ENCODE results near the gene SHTN1.

DNA sequence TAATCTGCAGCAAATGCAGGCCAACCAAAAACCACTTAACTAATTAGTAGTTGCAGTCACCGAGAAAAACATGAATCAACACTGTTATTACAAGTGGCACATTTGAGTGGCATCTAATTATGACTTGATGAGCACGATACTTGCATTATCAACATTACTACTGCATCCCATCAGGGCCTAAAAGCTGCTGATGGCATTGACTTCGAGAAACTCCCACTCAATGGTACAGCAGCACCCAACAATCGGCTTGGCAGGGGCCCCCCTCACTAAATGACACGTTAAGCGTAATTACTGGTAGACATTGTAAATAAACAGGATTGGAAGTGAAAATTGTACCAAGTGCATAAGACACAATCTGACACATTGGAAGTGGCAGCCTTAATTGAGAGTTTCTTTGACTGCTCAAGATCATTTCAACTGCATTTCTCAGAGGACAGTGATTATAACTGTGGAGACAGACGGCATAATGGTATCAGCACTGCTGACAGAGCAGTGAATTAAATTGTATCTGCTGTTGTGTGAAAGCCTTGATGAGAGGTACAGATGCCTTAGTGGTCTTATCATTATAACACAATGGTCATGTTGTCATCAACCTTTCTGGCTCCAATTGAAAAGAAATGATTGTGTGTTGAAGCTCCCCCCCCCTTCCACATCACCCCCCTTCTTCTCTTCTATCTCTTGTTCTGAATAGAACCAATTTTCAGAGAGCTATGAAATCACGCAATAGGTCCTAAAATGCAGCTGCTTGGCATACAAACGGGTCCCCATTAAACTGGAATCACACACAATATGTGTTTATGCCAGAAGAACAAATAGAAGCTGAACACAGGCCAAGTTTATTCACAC lies 43.4 kb downstream of the SHTN1 start:
- TF ChIP-seq, protein P1, sequence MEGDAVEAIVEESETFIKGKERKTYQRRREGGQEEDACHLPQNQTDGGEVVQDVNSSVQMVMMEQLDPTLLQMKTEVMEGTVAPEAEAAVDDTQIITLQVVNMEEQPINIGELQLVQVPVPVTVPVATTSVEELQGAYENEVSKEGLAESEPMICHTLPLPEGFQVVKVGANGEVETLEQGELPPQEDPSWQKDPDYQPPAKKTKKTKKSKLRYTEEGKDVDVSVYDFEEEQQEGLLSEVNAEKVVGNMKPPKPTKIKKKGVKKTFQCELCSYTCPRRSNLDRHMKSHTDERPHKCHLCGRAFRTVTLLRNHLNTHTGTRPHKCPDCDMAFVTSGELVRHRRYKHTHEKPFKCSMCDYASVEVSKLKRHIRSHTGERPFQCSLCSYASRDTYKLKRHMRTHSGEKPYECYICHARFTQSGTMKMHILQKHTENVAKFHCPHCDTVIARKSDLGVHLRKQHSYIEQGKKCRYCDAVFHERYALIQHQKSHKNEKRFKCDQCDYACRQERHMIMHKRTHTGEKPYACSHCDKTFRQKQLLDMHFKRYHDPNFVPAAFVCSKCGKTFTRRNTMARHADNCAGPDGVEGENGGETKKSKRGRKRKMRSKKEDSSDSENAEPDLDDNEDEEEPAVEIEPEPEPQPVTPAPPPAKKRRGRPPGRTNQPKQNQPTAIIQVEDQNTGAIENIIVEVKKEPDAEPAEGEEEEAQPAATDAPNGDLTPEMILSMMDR (conservative IDR thresholded peaks at IDR 0.05 in 1 of 2, IDR thresholded peaks at IDR 0.05 in 1 of 2; ENCODE audit: low read depth in 1 of 2, low read length in 2 of 2): no peak
- TF ChIP-seq EZH2 (IDR thresholded peaks at IDR 0.05; ENCODE audit: low read length, missing control alignments): no peak

All from fibroblast of lung (primary cell).